Bone marrow (tissue), 2 donors: ENCODE data around the gene LORICRIN.

Experiments used
- DNase-seq, 2 donors: peaks; one replicate each; lab custom pipeline; 2025; lab: John Stamatoyannopoulos, UW

The LORICRIN gene

GRCh38 chr1:153259387-153259786 is at the start of gene LORICRIN:
TSS of gene LORICRIN (plus strand) at chr1:153259687. CDS start at chr1:153260950, 1,263 bp downstream.
- DNase-seq, result no peak

GRCh38 chr1:153210206-153210605 is 49.3 kb upstream of the LORICRIN start:
- no peak for DNase-seq

GRCh38 chr1:153212201-153212600 is 47.3 kb upstream of the LORICRIN start:
- no peak for DNase-seq

- DNase-seq, result no peak
Measured at GRCh38 chr1:153213519-153213918, 46.0 kb upstream of the LORICRIN start.

- DNase-seq, result no peak
Measured at GRCh38 chr1:153217212-153217611, 42.3 kb upstream of the LORICRIN start, which contains the start of gene PRR9. TSS of gene PRR9 (plus strand) at chr1:153217584. CDS start at chr1:153218145, 561 bp downstream.

- no peak for DNase-seq
Measured at GRCh38 chr1:153217744-153218416, 41.6 kb upstream of the LORICRIN start.

- DNase-seq, result no peak
Measured at GRCh38 chr1:153220606-153221303, 38.7 kb upstream of the LORICRIN start.

GRCh38 chr1:153223040-153223891 is 36.2 kb upstream of the LORICRIN start:
- DNase-seq, result peak in 1 of 2 donors; percentile 21

GRCh38 chr1:153227810-153228209 is 31.7 kb upstream of the LORICRIN start:
- no peak for DNase-seq

- DNase-seq, result no peak
Measured at GRCh38 chr1:153228491-153228890, 31.0 kb upstream of the LORICRIN start.

GRCh38 chr1:153229076-153229829 is 30.2 kb upstream of the LORICRIN start:
- peak in 1 of 2 donors; percentile 12 for DNase-seq

- no peak for DNase-seq
Measured at GRCh38 chr1:153231363-153231762, 28.1 kb upstream of the LORICRIN start.

GRCh38 chr1:153231785-153232184 is 27.7 kb upstream of the LORICRIN start:
- no peak for DNase-seq

GRCh38 chr1:153232553-153232952 is 26.9 kb upstream of the LORICRIN start:
- no peak for DNase-seq

- DNase-seq, result no peak
Measured at GRCh38 chr1:153233448-153233847, 26.0 kb upstream of the LORICRIN start.

GRCh38 chr1:153238527-153238926 is 21.0 kb upstream of the LORICRIN start:
- no peak for DNase-seq

GRCh38 chr1:153242160-153242559 is 17.3 kb upstream of the LORICRIN start:
- no peak for DNase-seq

- no peak for DNase-seq
Measured at GRCh38 chr1:153245466-153245865, 14.0 kb upstream of the LORICRIN start.

- no peak for DNase-seq
Measured at GRCh38 chr1:153246018-153246417, 13.5 kb upstream of the LORICRIN start.

- DNase-seq, result no peak
Measured at GRCh38 chr1:153246825-153247224, 12.7 kb upstream of the LORICRIN start.

GRCh38 chr1:153248176-153248879 is 11.2 kb upstream of the LORICRIN start:
- no peak for DNase-seq
